GM23248 (cell line): ENCODE data around the gene ITGA11. TPM values are rescaled to one million over a fixed set of nuclear protein-coding genes. Genes with fewer than 3 reads are reported as not detected.

ENCODE experiments used
- DNase-seq: peaks from one replicate; pipeline ENCODE4 v3.0.0-alpha.2; 2015
- H2AFZ ChIP-seq: fragments of 200-600 bp; sonication (generic); 2 replicates; pipeline ENCODE4 v1.6.1; 2016; ENCODE audit warnings: antibody characterized with exemption
- H3F3A ChIP-seq: fragments of 200-600 bp; sonication (generic); 2 replicates; pipeline ENCODE4 v1.6.1; 2016; ENCODE audit warnings: mild to moderate bottlenecking, antibody characterized with exemption, mixed run types; ENCODE audit not compliant: insufficient read depth
- H3K27ac ChIP-seq: fragments of 200-600 bp; sonication (generic); 2 replicates; pipeline ENCODE4 v1.5.1; 2016; ENCODE audit warnings: mild to moderate bottlenecking
- H3K27me3 ChIP-seq: fragments of 200-600 bp; sonication (generic); replicated peaks from 2 replicates; pipeline ENCODE4 v1.6.1; 2016; ENCODE audit warnings: mild to moderate bottlenecking; ENCODE audit not compliant: insufficient read depth
- H3K36me3 ChIP-seq: fragments of 200-600 bp; sonication (generic); 2 replicates; pipeline ENCODE4 v1.6.1; 2016; ENCODE audit warnings: low read depth, mild to moderate bottlenecking
- H3K4me1 ChIP-seq: fragments of 200-600 bp; sonication (generic); 2 replicates; pipeline ENCODE4 v1.6.1; 2016; ENCODE audit warnings: mild to moderate bottlenecking; ENCODE audit not compliant: insufficient read depth
- H3K4me2 ChIP-seq: fragments of 200-600 bp; sonication (generic); one replicate; pipeline ENCODE4 v1.6.1; 2016; ENCODE audit warnings: mild to moderate bottlenecking; ENCODE audit not compliant: unreplicated experiment
- H3K4me3 ChIP-seq: fragments of 200-600 bp; sonication (generic); 2 replicates; pipeline ENCODE4 v1.5.1; 2016; ENCODE audit warnings: mild to moderate bottlenecking
- H3K79me2 ChIP-seq: fragments of 200-600 bp; sonication (generic); 2 replicates; pipeline ENCODE4 v1.6.1; 2016; ENCODE audit warnings: mild to moderate bottlenecking; ENCODE audit not compliant: insufficient read depth
- H3K9ac ChIP-seq: fragments of 200-600 bp; sonication (generic); 2 replicates; pipeline ENCODE4 v1.6.1; 2016; ENCODE audit warnings: mild to moderate bottlenecking
- H3K9me2 ChIP-seq: fragments of 200-600 bp; sonication (generic); 2 replicates; pipeline ENCODE4 v1.6.1; 2016; ENCODE audit warnings: mixed run types, mild to moderate bottlenecking, moderate library complexity; ENCODE audit not compliant: insufficient read depth
- H3K9me3 ChIP-seq: fragments of 200-600 bp; sonication (generic); one replicate; pipeline ENCODE4 v1.6.1; 2017; ENCODE audit warnings: low read depth
- H4K20me1 ChIP-seq: fragments of 200-600 bp; sonication (generic); 2 replicates; pipeline ENCODE4 v1.6.0; 2016; ENCODE audit not compliant: insufficient read depth
- EZH2 ChIP-seq: fragments of 200-600 bp; sonication (generic); IDR thresholded peaks from 2 replicates; pipeline ENCODE4 v1.6.1; 2018; ENCODE audit warnings: antibody characterized with exemption, mild to moderate bottlenecking; ENCODE audit not compliant: insufficient read depth, poor library complexity, severe bottlenecking
- EZH2phosphoT487 ChIP-seq: fragments of 200-600 bp; sonication (generic); IDR thresholded peaks from 2 replicates; pipeline ENCODE4 v1.6.1; 2018; ENCODE audit warnings: antibody characterized with exemption, moderate library complexity, mild to moderate bottlenecking, low read depth; ENCODE audit not compliant: insufficient read depth
- WGBS, 2 experiments: methylation state at CpG; one replicate each; pipeline ENCODE4 v1.1.6; 2015 to 2017; ENCODE audit warnings: low lambda C conversion rate in 2 of 2, low coverage in 1 of 2; ENCODE audit errors: missing lambda C conversion rate in 2 of 2; 5-methylcytosine and 5-hydroxymethylcytosine counted together
- in situ Hi-C: fragments of 300-500 bp; cut with MboI; formaldehyde crosslinking; loops from 2 replicates; pipeline ENCODE4 v1.15.0; 2020
- polyA plus RNA-seq: library from polyadenylated mRNA; unstranded; fragments of >200 nt; fragmentation: Nextera tagmentation; extraction: Ambion mirVana; gene quantifications from 2 replicates; pipeline ENCODE4 v1.2.1, GENCODE V29; 2016
- total RNA-seq: library from RNA; depleted of rRNA; stranded (reverse); fragments of >200 nt; shearing (Covaris generic); gene quantifications from 2 replicates; pipeline ENCODE4 v1.2.3, GENCODE V29; 2014

ITGA11 gene
- total and polyA plus RNA-seq, 2 experiments from 2014 or later: 312 to 352 TPM

DNA sequence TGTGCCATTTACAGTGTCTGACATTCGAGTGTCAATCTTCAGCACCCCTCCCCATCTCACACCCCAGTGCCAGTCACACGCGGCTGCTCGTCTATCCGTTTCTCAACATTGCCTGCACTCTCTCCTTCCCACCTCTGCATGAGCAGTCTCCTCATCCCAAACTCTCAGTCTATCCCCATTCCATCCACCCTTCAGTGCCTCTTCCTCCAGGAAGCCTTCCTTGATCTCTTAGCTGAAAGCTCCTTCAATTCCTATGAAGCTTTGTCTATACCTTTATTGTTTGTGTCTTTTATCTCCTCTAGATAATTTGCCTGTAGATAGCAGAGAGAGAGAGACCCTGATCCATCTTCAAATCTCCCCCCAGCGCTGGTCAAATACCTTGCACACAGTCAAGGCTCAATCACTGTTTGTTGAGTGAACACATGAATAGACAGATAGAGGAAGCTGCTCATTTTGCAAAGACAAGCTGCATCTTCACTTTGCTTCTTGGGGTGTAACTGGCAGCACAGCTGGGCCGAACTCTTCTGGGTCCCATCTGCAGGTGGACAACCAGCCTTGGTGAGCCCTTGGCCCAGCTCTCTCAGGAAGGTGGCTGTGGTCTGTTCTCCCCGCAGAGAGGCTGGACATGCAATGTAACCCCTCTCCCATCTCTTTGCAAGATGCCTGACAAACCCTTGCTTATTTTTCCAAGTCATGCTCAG is 52.8 kb downstream of the ITGA11 start:
- H4K20me1 ChIP-seq: peaks cover 3% of the 10 kb centered on the region; the same call in 1 of the 2 replicates
- H3K27ac ChIP-seq: no peak overlapping the region
- TF ChIP-seq EZH2 (no peak), EZH2phosphoT487 (no peak)

GRCh38 chr15:68378595-68378994 is 53.4 kb downstream of the ITGA11 start:
- Histone ChIP-seq H3K27me3 (no peaks in the 10 kb centered on the region), H2AFZ (no peak overlapping the region), H3K27ac (no peak overlapping the region), H3K36me3 (peaks cover 4% of the 10 kb centered on the region; the same call in 1 of the 2 replicates), H3K79me2 (peaks cover 90% of the 10 kb centered on the region), H3F3A (peaks cover 37% of the 10 kb centered on the region), H4K20me1 (peaks cover 3% of the 10 kb centered on the region; the same call in 1 of the 2 replicates), H3K4me1 (peaks cover 12% of the 10 kb centered on the region), H3K4me2 (no peak overlapping the region), H3K4me3 (no peak overlapping the region), H3K9ac (no peak overlapping the region), H3K9me2 (no peaks in the 10 kb centered on the region), H3K9me3 (no peaks in the 10 kb centered on the region)
- in situ Hi-C loops: no loop called here
- no peak for DNase-seq
- no peak for TF ChIP-seq EZH2
- no peak for TF ChIP-seq EZH2phosphoT487
- WGBS, 2 experiments: 85 to 90% methylated on average over 3 of the region's 3 CpGs

More for the DNA sequence above, 52.8 kb downstream of the ITGA11 start:
- no peaks in the 10 kb centered on the region for H3K9me3 ChIP-seq
- H3K4me1 ChIP-seq: peaks cover 19% of the 10 kb centered on the region
- H3K9ac ChIP-seq: no peak overlapping the region
- H3K4me2 ChIP-seq: no peak overlapping the region
- no peaks in the 10 kb centered on the region for H3K27me3 ChIP-seq
- H3K79me2 ChIP-seq: peaks cover 85% of the 10 kb centered on the region
- WGBS, 2 experiments: 90 to 93% methylated on average over 8 of the region's 8 CpGs
- H3K36me3 ChIP-seq: peaks cover 3% of the 10 kb centered on the region; the same call in 1 of the 2 replicates
- in situ Hi-C loops: no loop called here
- no peak overlapping the region for H3K4me3 ChIP-seq
- DNase-seq: no peak
- no peak overlapping the region for H2AFZ ChIP-seq
- H3F3A ChIP-seq: peaks cover 43% of the 10 kb centered on the region
- no peaks in the 10 kb centered on the region for H3K9me2 ChIP-seq

GRCh38 chr15:68377766-68378165 is 54.2 kb downstream of the ITGA11 start:
- TF ChIP-seq EZH2 (no peak), EZH2phosphoT487 (no peak)
- no peak overlapping the region for H3K4me2 ChIP-seq
- peaks cover 89% of the 10 kb centered on the region for H3K79me2 ChIP-seq
- H3K36me3 ChIP-seq: peaks cover 11% of the 10 kb centered on the region; the same call in 1 of the 2 replicates
- H3K4me1 ChIP-seq: peaks cover 8% of the 10 kb centered on the region; the same call in 1 of the 2 replicates
- no peak overlapping the region for H3K9ac ChIP-seq
- H3K9me3 ChIP-seq: no peaks in the 10 kb centered on the region
- H3F3A ChIP-seq: peaks cover 32% of the 10 kb centered on the region
- H3K9me2 ChIP-seq: no peaks in the 10 kb centered on the region
- H2AFZ ChIP-seq: no peak overlapping the region
- H3K27me3 ChIP-seq: no peaks in the 10 kb centered on the region
- WGBS, 2 experiments: 62 to 70% methylated on average over 3 of the region's 3 CpGs
- H3K4me3 ChIP-seq: no peak overlapping the region
- peaks cover 3% of the 10 kb centered on the region; the same call in 1 of the 2 replicates for H4K20me1 ChIP-seq
- no peak for DNase-seq
- no peak overlapping the region for H3K27ac ChIP-seq
- in situ Hi-C loops: no loop called here

GRCh38 chr15:68376447-68377060 is 55.4 kb downstream of the ITGA11 start:
- in situ Hi-C loops: no loop called here
- Histone ChIP-seq H3K9me3 (no peaks in the 10 kb centered on the region), H3K36me3 (peaks cover 8% of the 10 kb centered on the region; the same call in 1 of the 2 replicates), H2AFZ (no peak overlapping the region), H3K79me2 (peaks cover 77% of the 10 kb centered on the region), H3K4me3 (no peak overlapping the region), H3K4me2 (no peak overlapping the region), H4K20me1 (peaks cover 3% of the 10 kb centered on the region; the same call in 1 of the 2 replicates), H3K27ac (no peak overlapping the region), H3K9me2 (no peaks in the 10 kb centered on the region), H3K27me3 (no peaks in the 10 kb centered on the region), H3F3A (peaks cover 20% of the 10 kb centered on the region), H3K4me1 (no peaks in the 10 kb centered on the region), H3K9ac (no peak overlapping the region)
- DNase-seq: no peak
- TF ChIP-seq EZH2phosphoT487: no peak
- no peak for TF ChIP-seq EZH2
